ENCODE measurements around the gene C1orf115. TPM values are rescaled to one million over a fixed set of nuclear protein-coding genes. Genes with fewer than 3 reads are reported as not detected.
A peak's percentile ranks its signal among the peaks of the same experiment; 100 is the strongest.

The C1orf115 gene
- total RNA-seq, 1 experiment from 2014 or later, result 5.6 TPM

DNA sequence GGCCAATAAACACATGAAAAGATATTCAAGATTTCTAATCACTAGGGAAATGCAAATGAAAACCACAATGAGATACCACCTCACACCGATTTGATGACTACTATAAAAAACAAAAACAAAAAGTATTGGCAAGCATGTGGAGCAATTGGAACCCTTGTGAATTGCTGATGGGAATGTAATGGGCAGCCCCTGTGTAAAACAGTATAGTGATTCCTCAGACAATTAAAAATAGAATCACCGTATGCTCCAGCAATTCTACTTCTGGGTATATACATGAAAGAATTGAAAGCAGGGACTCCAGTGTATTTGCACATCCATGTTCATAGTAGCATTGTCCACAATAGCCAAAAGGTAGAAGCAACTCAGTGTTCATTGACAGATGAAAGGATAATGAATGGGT is 12.9 kb upstream of the C1orf115 start:
- no TSS peak for BruUV-seq (replicated peaks)
- Histone ChIP-seq H3K79me2 (ENCODE audit: low read depth) (no peaks in the 10 kb centered on the region), H3K27ac (no peak overlapping the region), H3K9me3 (ENCODE audit: insufficient read depth, low read depth) (no peaks in the 10 kb centered on the region), H4K20me1 (ENCODE audit: insufficient read depth) (no peaks in the 10 kb centered on the region), H2AFZ (no peak overlapping the region), H3K4me1 (replicated peaks; ENCODE audit: insufficient read depth) (no peaks in the 10 kb centered on the region), H3K36me3 (ENCODE audit: low read depth) (no peaks in the 10 kb centered on the region), H3K4me3 (no peak overlapping the region), H3K9me2 (ENCODE audit: insufficient read depth) (no peaks in the 10 kb centered on the region), H3K4me2 (no peak overlapping the region), H3F3A (ENCODE audit: insufficient read depth, low read depth) (no peaks in the 10 kb centered on the region), H3K27me3 (ENCODE audit: insufficient read depth, low read depth) (no peaks in the 10 kb centered on the region)
- TF ChIP-seq, protein P1, sequence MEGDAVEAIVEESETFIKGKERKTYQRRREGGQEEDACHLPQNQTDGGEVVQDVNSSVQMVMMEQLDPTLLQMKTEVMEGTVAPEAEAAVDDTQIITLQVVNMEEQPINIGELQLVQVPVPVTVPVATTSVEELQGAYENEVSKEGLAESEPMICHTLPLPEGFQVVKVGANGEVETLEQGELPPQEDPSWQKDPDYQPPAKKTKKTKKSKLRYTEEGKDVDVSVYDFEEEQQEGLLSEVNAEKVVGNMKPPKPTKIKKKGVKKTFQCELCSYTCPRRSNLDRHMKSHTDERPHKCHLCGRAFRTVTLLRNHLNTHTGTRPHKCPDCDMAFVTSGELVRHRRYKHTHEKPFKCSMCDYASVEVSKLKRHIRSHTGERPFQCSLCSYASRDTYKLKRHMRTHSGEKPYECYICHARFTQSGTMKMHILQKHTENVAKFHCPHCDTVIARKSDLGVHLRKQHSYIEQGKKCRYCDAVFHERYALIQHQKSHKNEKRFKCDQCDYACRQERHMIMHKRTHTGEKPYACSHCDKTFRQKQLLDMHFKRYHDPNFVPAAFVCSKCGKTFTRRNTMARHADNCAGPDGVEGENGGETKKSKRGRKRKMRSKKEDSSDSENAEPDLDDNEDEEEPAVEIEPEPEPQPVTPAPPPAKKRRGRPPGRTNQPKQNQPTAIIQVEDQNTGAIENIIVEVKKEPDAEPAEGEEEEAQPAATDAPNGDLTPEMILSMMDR (conservative IDR thresholded peaks at IDR 0.05), result no peak
- TF ChIP-seq EZH2 (IDR thresholded peaks at IDR 0.05; ENCODE audit: low read depth), result no peak
- intact Hi-C loops (cut with micrococcal nuclease; ENCODE audit: unreplicated experiment), result no loop called here
- POLR2A ChIA-PET (ENCODE audit: unreplicated experiment), result no interaction called here
- no peak for DNase-seq
- CTCF ChIA-PET, result no interaction called here

DNA sequence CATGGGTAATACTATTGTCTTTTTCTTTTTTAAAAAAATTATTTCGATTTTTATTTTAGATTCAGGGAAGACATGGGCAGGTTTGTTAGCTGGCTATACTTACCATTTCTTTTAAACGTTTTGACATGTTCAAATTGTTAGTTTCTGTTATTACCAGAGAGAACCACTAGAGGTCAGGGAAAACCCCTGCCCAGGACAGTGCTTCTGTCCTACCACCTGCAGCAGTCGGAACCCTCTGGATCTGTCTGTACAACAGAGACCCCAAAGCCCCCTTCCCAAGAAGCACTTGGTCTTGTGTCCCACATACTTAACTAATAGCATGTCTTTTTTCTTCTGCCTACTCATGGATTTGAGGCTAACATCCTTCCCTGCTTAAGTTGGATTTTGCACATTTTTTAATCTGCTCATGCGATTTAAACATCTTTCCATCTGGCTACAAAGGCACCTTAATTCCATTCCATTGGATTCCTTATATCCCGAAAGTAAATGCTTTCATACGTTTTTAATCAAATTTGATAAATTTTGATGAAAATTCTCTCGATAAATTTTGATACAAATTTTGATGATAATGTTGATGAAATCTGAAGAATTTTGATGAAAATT is 10.0 kb upstream of the C1orf115 start:
- no peak for TF ChIP-seq EZH2 (IDR thresholded peaks at IDR 0.05; ENCODE audit: low read depth)
- TF ChIP-seq, protein P1 (conservative IDR thresholded peaks at IDR 0.05), result peak; percentile 85
- H3K27ac ChIP-seq, result no peak overlapping the region
- peak in 1 of 2 experiments; percentile 21 for DNase-seq
- no peaks in the 10 kb centered on the region for H3K9me3 ChIP-seq (ENCODE audit: insufficient read depth, low read depth)
- CTCF ChIA-PET, result no interaction called here
- H3K36me3 ChIP-seq (ENCODE audit: low read depth), result no peaks in the 10 kb centered on the region
- intact Hi-C loops (cut with micrococcal nuclease; ENCODE audit: unreplicated experiment), result loop anchor here (1.0 to 2.0 kb wide), 2 partner anchors 384 to 399 kb away; no protein-coding TSS in a partner anchor
- no peaks in the 10 kb centered on the region for H4K20me1 ChIP-seq (ENCODE audit: insufficient read depth)
- no peak overlapping the region for H3K4me3 ChIP-seq
- no peak overlapping the region for H2AFZ ChIP-seq
- H3K4me2 ChIP-seq, result no peak overlapping the region
- BruUV-seq (replicated peaks), result no TSS peak
- H3K9me2 ChIP-seq (ENCODE audit: insufficient read depth), result no peaks in the 10 kb centered on the region
- H3K79me2 ChIP-seq (ENCODE audit: low read depth), result no peaks in the 10 kb centered on the region
- no peaks in the 10 kb centered on the region for H3K4me1 ChIP-seq (replicated peaks; ENCODE audit: insufficient read depth)
- H3F3A ChIP-seq (ENCODE audit: insufficient read depth, low read depth), result no peaks in the 10 kb centered on the region
- POLR2A ChIA-PET (ENCODE audit: unreplicated experiment), result no interaction called here
- H3K27me3 ChIP-seq (ENCODE audit: insufficient read depth, low read depth), result no peaks in the 10 kb centered on the region

DNA sequence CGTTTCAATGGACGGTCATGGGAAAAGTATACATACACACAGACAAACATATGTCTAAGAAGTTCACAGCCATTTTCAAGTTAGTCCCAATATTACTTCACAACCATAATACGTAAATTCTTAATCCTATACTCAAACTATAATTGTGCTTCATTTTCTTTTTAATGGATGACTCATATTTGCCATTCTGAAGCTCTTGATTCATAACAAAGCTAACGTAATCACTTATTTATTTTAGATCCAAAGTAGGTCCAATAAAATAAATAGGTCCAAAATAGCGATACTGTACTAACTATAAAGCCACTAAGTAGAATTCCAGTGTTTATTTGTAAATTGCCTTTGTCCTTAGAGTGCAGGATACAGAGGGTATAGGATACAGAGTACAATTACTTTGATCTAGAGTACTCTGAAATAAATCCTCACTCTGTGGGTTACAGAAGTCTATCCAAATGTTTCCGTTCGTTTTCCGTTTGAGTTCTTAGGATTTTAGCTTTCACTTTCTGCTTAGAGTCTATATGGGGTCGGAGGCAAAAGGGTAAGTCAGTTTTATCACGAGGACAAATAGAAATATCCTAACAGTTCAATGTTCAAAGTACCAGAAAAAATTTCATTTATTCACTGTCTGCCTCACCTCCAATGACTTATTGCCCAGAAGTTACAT is 8.8 kb upstream of the C1orf115 start:
- POLR2A ChIA-PET (ENCODE audit: unreplicated experiment), result interaction anchor here (0.6 kb wide), 1 partner anchor 121 kb away, joined by 3 read pairs; no protein-coding TSS in a partner anchor
- TF ChIP-seq EZH2 (IDR thresholded peaks at IDR 0.05; ENCODE audit: low read depth), result no peak
- TF ChIP-seq, protein P1 (conservative IDR thresholded peaks at IDR 0.05), result no peak
- Histone ChIP-seq H3K9me3 (ENCODE audit: insufficient read depth, low read depth) (no peaks in the 10 kb centered on the region), H3K27ac (no peak overlapping the region), H3K4me3 (no peak overlapping the region), H3K9me2 (ENCODE audit: insufficient read depth) (no peaks in the 10 kb centered on the region), H3K79me2 (ENCODE audit: low read depth) (no peaks in the 10 kb centered on the region), H3K36me3 (ENCODE audit: low read depth) (no peaks in the 10 kb centered on the region), H3K27me3 (ENCODE audit: insufficient read depth, low read depth) (no peaks in the 10 kb centered on the region), H4K20me1 (ENCODE audit: insufficient read depth) (no peaks in the 10 kb centered on the region), H3K4me2 (no peak overlapping the region), H2AFZ (peak overlapping the region; percentile 25; the same call in 1 of the 2 replicates), H3F3A (ENCODE audit: insufficient read depth, low read depth) (no peaks in the 10 kb centered on the region), H3K4me1 (replicated peaks; ENCODE audit: insufficient read depth) (no peaks in the 10 kb centered on the region)
- DNase-seq, result no peak
- no TSS peak for BruUV-seq (replicated peaks)
- intact Hi-C loops (cut with micrococcal nuclease; ENCODE audit: unreplicated experiment), result loop anchor here (2.0 kb wide), 1 partner anchor 401 kb away; no protein-coding TSS in a partner anchor
- CTCF ChIA-PET, result no interaction called here

Measured in PC-9 (cell line).